Ovary (tissue), 9 donors: ENCODE results near the gene CEP131. TPM values are rescaled to one million over a fixed set of nuclear protein-coding genes. Genes with fewer than 3 reads are reported as not detected.

Experiments used
- DNase-seq, 5 donors: peaks; one replicate each; pipeline ENCODE4 v3.0.0-alpha.2; 2019 to 2020
- H3K27ac ChIP-seq, 2 donors: fragments of 200-600 bp; one replicate each; pipeline versions ENCODE4 v1.5.1 to v1.8.0; 2019 to 2022
- H3K27me3 ChIP-seq: fragments of 200-600 bp; one replicate; pipeline ENCODE4 v1.8.0; 2022
- H3K36me3 ChIP-seq: fragments of 200-600 bp; sonication (generic); one replicate; pipeline ENCODE4 v1.5.1; 2019
- H3K4me1 ChIP-seq: one replicate; pipeline ENCODE4 v1.8.1; 2013; ENCODE audit warnings: mild to moderate bottlenecking, moderate library complexity; ENCODE audit not compliant: insufficient read depth
- H3K4me3 ChIP-seq: fragments of 200-600 bp; sonication (generic); one replicate; pipeline ENCODE4 v1.5.1; 2017
- H3K9me3 ChIP-seq, 2 donors: fragments of 200-600 bp in 1 of 2; sonication (generic) in 1 of 2; one replicate each; pipeline versions ENCODE4 v1.5.1 to v1.8.1; 2013 to 2019; ENCODE audit warnings: mild to moderate bottlenecking in 1 of 2, moderate library complexity in 1 of 2
- EP300 ChIP-seq: sonication (generic); formaldehyde crosslinking; IDR thresholded peaks from one replicate; pipeline ENCODE4 v1.6.1; 2017; ENCODE audit warnings: antibody characterized with exemption
- POLR2A ChIP-seq: fragments of 450-650 bp; IDR thresholded peaks from one replicate; pipeline ENCODE4 v1.6.1; 2017; ENCODE audit warnings: antibody characterized with exemption, mild to moderate bottlenecking, moderate library complexity
- WGBS, 3 donors: extraction: QIAGEN DNeasy Blood & Tissue Kit in 1 of 3; methylation state at CpG; one replicate each; pipeline versions ENCODE4 v1.1.5 to v1.1.7; 2013 to 2017; 5-methylcytosine and 5-hydroxymethylcytosine counted together
- intact Hi-C, 4 donors: fragments of 100-400 bp; cut with DNase I; formaldehyde crosslinking; loops; one replicate each; pipeline versions ENCODE4 v1.11.0 to v1.15.1; 2022 to 2023
- polyA plus RNA-seq, 2 donors: library from polyadenylated mRNA; stranded (reverse); fragments of 200-250 nt in 1 of 2; fragments of 350-450 nt in 1 of 2; fragmentation: Illumina TruSeq in 1 of 2; extraction: RNeasy Lipid Tissue Mini Kit (QIAGEN cat#74804) in 1 of 2; gene quantifications; one replicate each; pipeline ENCODE4 v1.2.3, GENCODE V29; 2013 to 2014
- total RNA-seq, 7 donors: library from RNA; depleted of rRNA in 2 of 7; stranded (reverse); fragments of >200 nt in 2 of 7; fragmentation: NEBNext Ultra II Directional in 3 of 7; extraction: Animal tissue kit (Norgen Biotek cat#: 25700) in 3 of 7; gene quantifications; one replicate each; pipeline versions ENCODE4 v1.1.0 to v1.2.4, GENCODE V29; 2016 to 2023
- TF ChIP-seq, protein P1 (sequence below), 3 donors: fragments of 450-650 bp in 2 of 3; fragments of 200-600 bp in 1 of 3; IDR thresholded peaks; one replicate each; pipeline versions ENCODE4 v1.5.1 to v1.8.0; 2016 to 2022; ENCODE audit warnings: antibody characterized with exemption in 3 of 3, mild to moderate bottlenecking in 1 of 3
- donor health status: DM: no; HTN: no; CAD: no; lungs with moderate emphysema.
- donor health status: DM: no; HTN: no; CAD: no.
- donor health status: Bipolar disorder and iron deficiency.
- donor health status: DM: yes; HTN: yes; CAD: no.
- donor health status: DM: no; HTN: no; CAD: no.
- donor health status: DM: yes; HTN: yes; CAD: no.

The CEP131 gene
- total and polyA plus RNA-seq, 9 donors, result 0.22 to 10.7 (median 8.8) TPM

- DNase-seq, result no peak
- Histone ChIP-seq H3K9me3 (no peaks in the 10 kb centered on the region), H3K27ac (no peak overlapping the region), H3K4me1 (no peaks in the 10 kb centered on the region), H3K36me3 (no peaks in the 10 kb centered on the region), H3K27me3 (no peaks in the 10 kb centered on the region), H3K4me3 (no peak overlapping the region)
- intact Hi-C loops, result loop anchor here in 1 of 4 donors (10.0 kb wide), 1 partner anchor 63 kb away; no protein-coding TSS in a partner anchor
- TF ChIP-seq POLR2A, result no peak
- 82 to 90% (median 87%) methylated on average over 17 to 21 of the region's 21 CpGs for WGBS, 3 donors
Measured at GRCh38 chr17:81207610-81208581, 14.9 kb downstream of the CEP131 start.

GRCh38 chr17:81206657-81207056 is 16.1 kb downstream of the CEP131 start:
- H3K27me3 ChIP-seq, result no peaks in the 10 kb centered on the region
- no peak overlapping the region for H3K27ac ChIP-seq
- no peaks in the 10 kb centered on the region for H3K4me1 ChIP-seq
- intact Hi-C loops, result loop anchor here in 1 of 4 donors (10.0 kb wide), 1 partner anchor 62 kb away; no protein-coding TSS in a partner anchor
- H3K4me3 ChIP-seq, result no peak overlapping the region
- no peak for DNase-seq
- WGBS, 3 donors, result 91 to 92% (median 91%) methylated on average over 12 of the region's 12 CpGs
- TF ChIP-seq POLR2A, result no peak
- TF ChIP-seq, protein P1, sequence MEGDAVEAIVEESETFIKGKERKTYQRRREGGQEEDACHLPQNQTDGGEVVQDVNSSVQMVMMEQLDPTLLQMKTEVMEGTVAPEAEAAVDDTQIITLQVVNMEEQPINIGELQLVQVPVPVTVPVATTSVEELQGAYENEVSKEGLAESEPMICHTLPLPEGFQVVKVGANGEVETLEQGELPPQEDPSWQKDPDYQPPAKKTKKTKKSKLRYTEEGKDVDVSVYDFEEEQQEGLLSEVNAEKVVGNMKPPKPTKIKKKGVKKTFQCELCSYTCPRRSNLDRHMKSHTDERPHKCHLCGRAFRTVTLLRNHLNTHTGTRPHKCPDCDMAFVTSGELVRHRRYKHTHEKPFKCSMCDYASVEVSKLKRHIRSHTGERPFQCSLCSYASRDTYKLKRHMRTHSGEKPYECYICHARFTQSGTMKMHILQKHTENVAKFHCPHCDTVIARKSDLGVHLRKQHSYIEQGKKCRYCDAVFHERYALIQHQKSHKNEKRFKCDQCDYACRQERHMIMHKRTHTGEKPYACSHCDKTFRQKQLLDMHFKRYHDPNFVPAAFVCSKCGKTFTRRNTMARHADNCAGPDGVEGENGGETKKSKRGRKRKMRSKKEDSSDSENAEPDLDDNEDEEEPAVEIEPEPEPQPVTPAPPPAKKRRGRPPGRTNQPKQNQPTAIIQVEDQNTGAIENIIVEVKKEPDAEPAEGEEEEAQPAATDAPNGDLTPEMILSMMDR (IDR thresholded peaks at IDR 0.05), result no peak
- TF ChIP-seq EP300, result no peak
- no peaks in the 10 kb centered on the region for H3K36me3 ChIP-seq
- H3K9me3 ChIP-seq, result no peaks in the 10 kb centered on the region

DNA sequence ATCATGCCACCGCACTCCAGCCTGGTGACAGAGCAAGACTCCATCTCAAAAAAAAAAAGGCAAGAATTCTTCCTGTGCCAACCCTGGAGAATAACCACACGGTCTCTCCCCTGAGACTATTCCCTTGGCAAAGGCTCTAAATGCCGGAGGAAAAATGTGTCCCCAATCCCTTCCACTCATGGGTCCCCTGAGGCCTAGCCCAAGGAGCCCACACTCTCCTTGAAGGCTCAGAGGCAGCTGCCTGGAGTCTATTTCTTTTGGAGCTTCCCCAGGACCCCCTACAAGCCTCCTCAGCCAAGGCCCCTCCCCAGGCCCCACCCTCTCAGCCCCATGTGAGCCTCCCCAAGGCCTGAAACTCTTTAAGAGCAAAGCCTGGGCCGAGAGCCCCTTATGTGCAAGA is 16.6 kb downstream of the CEP131 start:
- intact Hi-C loops, result loop anchor here in 1 of 4 donors (10.0 kb wide), 1 partner anchor 61 kb away; no protein-coding TSS in a partner anchor
- Histone ChIP-seq H3K27ac (no peak overlapping the region), H3K4me3 (no peak overlapping the region), H3K36me3 (no peaks in the 10 kb centered on the region), H3K4me1 (no peaks in the 10 kb centered on the region), H3K9me3 (no peaks in the 10 kb centered on the region), H3K27me3 (no peaks in the 10 kb centered on the region)
- DNase-seq, result no peak
- TF ChIP-seq, protein P1 (IDR thresholded peaks at IDR 0.05), result no peak
- TF ChIP-seq POLR2A, result no peak
- TF ChIP-seq EP300, result no peak
- 78 to 86% (median 83%) methylated on average over 4 of the region's 4 CpGs for WGBS, 3 donors

- no peaks in the 10 kb centered on the region for H3K27me3 ChIP-seq
- H3K9me3 ChIP-seq, result no peaks in the 10 kb centered on the region
- no peaks in the 10 kb centered on the region for H3K4me1 ChIP-seq
- no peak for DNase-seq
- 84 to 87% (median 85%) methylated on average over 10 of the region's 10 CpGs for WGBS, 3 donors
- no peaks in the 10 kb centered on the region for H3K36me3 ChIP-seq
- H3K27ac ChIP-seq, result no peak overlapping the region
- TF ChIP-seq, protein P1 (IDR thresholded peaks at IDR 0.05), result no peak
- TF ChIP-seq EP300 (no peak), POLR2A (no peak)
- intact Hi-C loops, result loop anchor here in 1 of 4 donors (10.0 kb wide), 1 partner anchor 60 kb away; no protein-coding TSS in a partner anchor
- H3K4me3 ChIP-seq, result no peak overlapping the region
Measured at GRCh38 chr17:81204578-81204977, 18.2 kb downstream of the CEP131 start.
